HepG2 (cell line): Measurements from ENCODE around the gene DNAJC15. TPM values are rescaled to one million over a fixed set of nuclear protein-coding genes. Genes with fewer than 3 reads are reported as not detected.

ENCODE experiments used
- CBX2 ChIP-seq, 2 experiments: fragments of 200-600 bp in 1 of 2; sonication (generic); formaldehyde crosslinking in 1 of 2; IDR thresholded peaks; 2 replicates each; pipeline versions ENCODE4 v1.7.0 to v1.8.1; 2018 to 2022; ENCODE audit warnings: low read depth in 2 of 2, low read length in 1 of 2, mild to moderate bottlenecking in 1 of 2, missing genetic modification reagents in 1 of 2
- CC2D1A ChIP-seq: sonication (generic); formaldehyde crosslinking; IDR thresholded peaks from 2 replicates; pipeline ENCODE4 v1.8.1; 2023; ENCODE audit warnings: mild to moderate bottlenecking, missing genetic modification reagents
- CEBPG ChIP-seq: IDR thresholded peaks from 2 replicates; pipeline ENCODE4 v1.6.1; 2016
- CENPX ChIP-seq: sonication (generic); formaldehyde crosslinking; IDR thresholded peaks from 2 replicates; pipeline ENCODE4 v1.9.0; 2021; ENCODE audit warnings: mild to moderate bottlenecking, missing genetic modification reagents, moderate library complexity
- CREB1 ChIP-seq, 2 experiments: fragments of 450-650 bp in 1 of 2; IDR thresholded peaks; 2 replicates each; pipeline ENCODE4 v1.6.1; 2016 to 2017; ENCODE audit warnings: control low read depth in 1 of 2, mild to moderate bottlenecking in 1 of 2, missing compliant biosample characterization in 1 of 2, missing genetic modification characterization in 1 of 2
- EHMT2 ChIP-seq: fragments of 200-600 bp; sonication (generic); IDR thresholded peaks from 2 replicates; pipeline ENCODE4 v1.7.0; 2017; ENCODE audit warnings: antibody characterized with exemption, low read depth, low read length, borderline replicate concordance
- ETV6 ChIP-seq: sonication (generic); formaldehyde crosslinking; conservative IDR thresholded peaks from 2 replicates; pipeline ENCODE4 v1.4.0; 2020; ENCODE audit warnings: missing genetic modification reagents
- HMG20B ChIP-seq: conservative IDR thresholded peaks from 2 replicates; pipeline ENCODE4 v1.6.1; 2016; ENCODE audit warnings: missing genetic modification reagents, missing compliant biosample characterization
- HNRNPUL1 ChIP-seq: fragments of 200-400 bp; formaldehyde crosslinking; IDR thresholded peaks from 2 replicates; pipeline ENCODE4 v1.6.1; 2017; ENCODE audit warnings: low read depth, mild to moderate bottlenecking, low read length, moderate library complexity
- MTF2 ChIP-seq: sonication (generic); formaldehyde crosslinking; IDR thresholded peaks from 2 replicates; pipeline ENCODE4 v1.5.0; 2020; ENCODE audit warnings: missing genetic modification reagents, borderline replicate concordance
- NCOA1 ChIP-seq: sonication (generic); formaldehyde crosslinking; IDR thresholded peaks from 2 replicates; pipeline ENCODE4 v1.9.0; 2021; ENCODE audit warnings: missing genetic modification reagents
- NCOA2 ChIP-seq: sonication (generic); formaldehyde crosslinking; IDR thresholded peaks from 2 replicates; pipeline ENCODE4 v1.8.0; 2022; ENCODE audit warnings: inconsistent platforms
- RFXANK ChIP-seq: IDR thresholded peaks from 2 replicates; pipeline ENCODE4 v1.6.1; 2016
- RORA ChIP-seq: sonication (generic); formaldehyde crosslinking; IDR thresholded peaks from 2 replicates; pipeline ENCODE4 v1.5.0; 2020; ENCODE audit warnings: mild to moderate bottlenecking, missing genetic modification reagents, moderate library complexity
- SNAPC2 ChIP-seq: sonication (generic); formaldehyde crosslinking; IDR thresholded peaks from 2 replicates; pipeline ENCODE4 v1.8.1; 2022; ENCODE audit warnings: mild to moderate bottlenecking, missing genetic modification reagents
- ZFP41 ChIP-seq: sonication (generic); formaldehyde crosslinking; IDR thresholded peaks from 2 replicates; pipeline ENCODE4 v1.4.0; 2020; ENCODE audit warnings: mild to moderate bottlenecking, missing genetic modification reagents, borderline replicate concordance
- ZIK1 ChIP-seq: sonication (generic); formaldehyde crosslinking; IDR thresholded peaks from 2 replicates; pipeline ENCODE4 v1.5.0; 2020; ENCODE audit warnings: mild to moderate bottlenecking, low read depth, missing genetic modification reagents, borderline replicate concordance
- ZNF224 ChIP-seq: sonication (generic); formaldehyde crosslinking; IDR thresholded peaks from 2 replicates; pipeline ENCODE4 v1.5.0; 2020; ENCODE audit warnings: mild to moderate bottlenecking, missing genetic modification reagents
- ZNF331 ChIP-seq: sonication (generic); formaldehyde crosslinking; IDR thresholded peaks from 2 replicates; pipeline ENCODE4 v1.4.0; 2020; ENCODE audit warnings: missing genetic modification reagents
- ZNF501 ChIP-seq: sonication (generic); formaldehyde crosslinking; IDR thresholded peaks from 2 replicates; pipeline ENCODE4 v1.5.1; 2020; ENCODE audit warnings: mild to moderate bottlenecking, moderate library complexity, missing genetic modification reagents
- ZNF616 ChIP-seq: sonication (generic); formaldehyde crosslinking; IDR thresholded peaks from 2 replicates; pipeline ENCODE4 v1.5.0; 2020; ENCODE audit warnings: low read depth, mild to moderate bottlenecking, missing genetic modification reagents
- ZNF652 ChIP-seq: IDR thresholded peaks from 2 replicates; pipeline ENCODE4 v1.6.1; 2016; ENCODE audit warnings: low read depth, borderline replicate concordance
- ZNF678 ChIP-seq: sonication (generic); formaldehyde crosslinking; IDR thresholded peaks from 2 replicates; pipeline ENCODE4 v1.4.0; 2020; ENCODE audit warnings: mild to moderate bottlenecking, missing genetic modification reagents
- ZNF775 ChIP-seq: sonication (generic); formaldehyde crosslinking; IDR thresholded peaks from 2 replicates; pipeline ENCODE4 v1.4.0; 2020; ENCODE audit warnings: missing genetic modification reagents, mild to moderate bottlenecking, moderate library complexity, borderline replicate concordance
- ZSCAN9 ChIP-seq: IDR thresholded peaks from 2 replicates; pipeline ENCODE4 v1.6.1; 2016; ENCODE audit warnings: borderline replicate concordance
- polyA plus RNA-seq, 8 experiments: library from polyadenylated mRNA; depleted of rRNA in 3 of 8; stranded (reverse) in 7 of 8; unstranded in 1 of 8; fragments of >200 nt; fragmentation: Illumina TruSeq in 4 of 8; extraction: Trizol in 4 of 8; gene quantifications; 2 replicates each; pipeline versions ENCODE4 v1.2.1 to v1.2.3, GENCODE V29; 2011 to 2016; ENCODE audit warnings: low read depth in 4 of 8, missing spikeins in 1 of 8, mixed read lengths in 1 of 8; ENCODE audit not compliant: insufficient read depth in 1 of 8
- total RNA-seq, 5 experiments: library from RNA; depleted of rRNA; stranded (reverse); fragments of >200 nt; fragmentation: Illumina TruSeq; extraction: Trizol; gene quantifications; 2 replicates each; pipeline ENCODE4 v1.2.3, GENCODE V29; 2016; ENCODE audit warnings: low read depth in 1 of 5
- TF ChIP-seq, protein P1 (sequence below): sonication (generic); formaldehyde crosslinking; IDR thresholded peaks from 2 replicates; pipeline ENCODE4 v1.8.1; 2023; ENCODE audit warnings: mild to moderate bottlenecking, inconsistent platforms, moderate library complexity, missing genetic modification reagents, borderline replicate concordance
- TF ChIP-seq, protein P2 (sequence below): conservative IDR thresholded peaks from 2 replicates; pipeline ENCODE4 v1.6.1; 2018; ENCODE audit warnings: missing genetic modification reagents
- TF ChIP-seq, protein P3 (sequence below): sonication (generic); formaldehyde crosslinking; IDR thresholded peaks from 2 replicates; pipeline ENCODE4 v1.5.0; 2020; ENCODE audit warnings: mild to moderate bottlenecking, missing genetic modification reagents, moderate library complexity

Gene DNAJC15
- total and polyA plus RNA-seq, 2 of the 13 experiments (the other 11 are each of a cell fraction or from before 2014, with no cell fraction given): 23.0 to 31.9 TPM

DNA sequence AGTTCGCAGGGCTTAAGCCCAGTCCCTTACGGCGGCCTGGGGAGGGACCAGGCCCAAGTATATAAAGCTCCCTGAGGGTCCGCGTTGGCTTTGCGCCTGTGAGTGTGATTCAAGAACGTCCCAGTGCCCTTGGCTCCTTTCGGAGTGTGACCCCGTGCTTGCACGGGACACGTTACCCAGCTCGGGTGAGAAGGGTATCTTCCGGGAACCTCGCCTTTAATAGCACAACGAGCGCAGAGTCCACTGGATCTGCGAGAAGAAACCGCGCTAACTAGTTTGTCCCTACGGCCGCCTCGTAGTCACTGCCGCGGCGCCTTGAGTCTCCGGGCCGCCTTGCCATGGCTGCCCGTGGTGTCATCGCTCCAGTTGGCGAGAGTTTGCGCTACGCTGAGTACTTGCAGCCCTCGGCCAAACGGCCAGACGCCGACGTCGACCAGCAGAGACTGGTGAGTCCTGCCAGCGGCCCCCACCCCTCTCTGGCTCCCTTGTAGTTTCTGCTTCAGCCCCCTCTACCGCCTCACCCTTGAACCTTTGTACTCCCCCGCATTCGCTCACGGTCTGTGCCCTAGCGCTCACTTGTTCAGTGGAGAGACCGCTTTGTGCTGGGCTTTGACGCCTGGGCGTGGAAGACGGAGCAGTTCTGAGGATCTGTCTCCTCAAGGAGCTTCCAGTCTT lies at the start of gene DNAJC15 (continued):
- TF ChIP-seq, protein P1, sequence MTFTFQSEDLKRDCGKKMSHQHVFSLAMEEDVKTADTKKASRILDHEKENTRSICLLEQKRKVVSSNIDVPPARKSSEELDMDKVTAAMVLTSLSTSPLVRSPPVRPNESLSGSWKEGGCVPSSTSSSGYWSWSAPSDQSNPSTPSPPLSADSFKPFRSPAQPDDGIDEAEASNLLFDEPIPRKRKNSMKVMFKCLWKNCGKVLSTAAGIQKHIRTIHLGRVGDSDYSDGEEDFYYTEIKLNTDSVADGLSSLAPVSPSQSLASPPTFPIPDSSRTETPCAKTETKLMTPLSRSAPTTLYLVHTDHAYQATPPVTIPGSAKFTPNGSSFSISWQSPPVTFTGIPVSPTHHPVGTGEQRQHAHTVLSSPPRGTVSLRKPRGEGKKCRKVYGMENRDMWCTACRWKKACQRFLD (CRISPR knock-in tag): no peak
- TF ChIP-seq NCOA2 (CRISPR knock-in tag): 0 out of 2 replicates have a peak, but pooled peaks have one; percentile 32
- no peak for TF ChIP-seq NCOA1
- TF ChIP-seq ZNF331 (CRISPR knock-in tag): peak; percentile 82; the same call in 1 of the 2 replicates
- no peak for TF ChIP-seq CBX2 (IDR thresholded peaks at IDR 0.05; ENCODE audit: low read depth, low read length)
- TF ChIP-seq CBX2 (CRISPR knock-in tag; IDR thresholded peaks at IDR 0.05; ENCODE audit: low read depth): no peak
- no peak for TF ChIP-seq ZNF652 (CRISPR knock-in tag)
- TF ChIP-seq, protein P2, sequence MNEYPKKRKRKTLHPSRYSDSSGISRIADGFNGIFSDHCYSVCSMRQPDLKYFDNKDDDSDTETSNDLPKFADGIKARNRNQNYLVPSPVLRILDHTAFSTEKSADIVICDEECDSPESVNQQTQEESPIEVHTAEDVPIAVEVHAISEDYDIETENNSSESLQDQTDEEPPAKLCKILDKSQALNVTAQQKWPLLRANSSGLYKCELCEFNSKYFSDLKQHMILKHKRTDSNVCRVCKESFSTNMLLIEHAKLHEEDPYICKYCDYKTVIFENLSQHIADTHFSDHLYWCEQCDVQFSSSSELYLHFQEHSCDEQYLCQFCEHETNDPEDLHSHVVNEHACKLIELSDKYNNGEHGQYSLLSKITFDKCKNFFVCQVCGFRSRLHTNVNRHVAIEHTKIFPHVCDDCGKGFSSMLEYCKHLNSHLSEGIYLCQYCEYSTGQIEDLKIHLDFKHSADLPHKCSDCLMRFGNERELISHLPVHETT (CRISPR knock-in tag): no peak
- peak; percentile 84 for TF ChIP-seq ZNF501 (CRISPR knock-in tag)
- TF ChIP-seq HNRNPUL1: no peak
- no peak for TF ChIP-seq ZNF678 (CRISPR knock-in tag)
- TF ChIP-seq ZNF224 (CRISPR knock-in tag): no peak
- no peak for TF ChIP-seq RORA (CRISPR knock-in tag)
- TF ChIP-seq ZNF616 (CRISPR knock-in tag): no peak
- TF ChIP-seq HMG20B: peak; percentile 15; the same call in 1 of the 2 replicates
- 0 out of 2 replicates have a peak, but pooled peaks have one; percentile 53 for TF ChIP-seq ZFP41
- TF ChIP-seq MTF2 (CRISPR knock-in tag): no peak
- TF ChIP-seq CC2D1A (CRISPR knock-in tag): no peak
- peak; percentile 10; the same call in 1 of the 2 replicates for TF ChIP-seq CEBPG (CRISPR knock-in tag)
- no peak for TF ChIP-seq CREB1 (IDR thresholded peaks at IDR 0.05)
- TF ChIP-seq CREB1 (CRISPR knock-in tag; IDR thresholded peaks at IDR 0.05): no peak
- no peak for TF ChIP-seq ZSCAN9 (CRISPR knock-in tag)
- TF ChIP-seq EHMT2: peak; percentile 84; the same call in 1 of the 2 replicates
- TF ChIP-seq SNAPC2: 0 out of 2 replicates have a peak, but pooled peaks have one; percentile 36
- peak; percentile 31; the same call in 1 of the 2 replicates for TF ChIP-seq ETV6 (CRISPR knock-in tag)
- TF ChIP-seq, protein P3, sequence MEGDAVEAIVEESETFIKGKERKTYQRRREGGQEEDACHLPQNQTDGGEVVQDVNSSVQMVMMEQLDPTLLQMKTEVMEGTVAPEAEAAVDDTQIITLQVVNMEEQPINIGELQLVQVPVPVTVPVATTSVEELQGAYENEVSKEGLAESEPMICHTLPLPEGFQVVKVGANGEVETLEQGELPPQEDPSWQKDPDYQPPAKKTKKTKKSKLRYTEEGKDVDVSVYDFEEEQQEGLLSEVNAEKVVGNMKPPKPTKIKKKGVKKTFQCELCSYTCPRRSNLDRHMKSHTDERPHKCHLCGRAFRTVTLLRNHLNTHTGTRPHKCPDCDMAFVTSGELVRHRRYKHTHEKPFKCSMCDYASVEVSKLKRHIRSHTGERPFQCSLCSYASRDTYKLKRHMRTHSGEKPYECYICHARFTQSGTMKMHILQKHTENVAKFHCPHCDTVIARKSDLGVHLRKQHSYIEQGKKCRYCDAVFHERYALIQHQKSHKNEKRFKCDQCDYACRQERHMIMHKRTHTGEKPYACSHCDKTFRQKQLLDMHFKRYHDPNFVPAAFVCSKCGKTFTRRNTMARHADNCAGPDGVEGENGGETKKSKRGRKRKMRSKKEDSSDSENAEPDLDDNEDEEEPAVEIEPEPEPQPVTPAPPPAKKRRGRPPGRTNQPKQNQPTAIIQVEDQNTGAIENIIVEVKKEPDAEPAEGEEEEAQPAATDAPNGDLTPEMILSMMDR (CRISPR knock-in tag): peak; percentile 44
- no peak for TF ChIP-seq RFXANK (CRISPR knock-in tag)
- TF ChIP-seq CENPX (CRISPR knock-in tag): no peak
- peak; percentile 61; the same call in 1 of the 2 replicates for TF ChIP-seq ZIK1 (CRISPR knock-in tag)
- TF ChIP-seq ZNF775: no peak
